MM.1S (cell line): ENCODE results near the gene KCNK10.

Experiments used
- EZH2 ChIP-seq: fragments of 300-600 bp; sonication (generic); optimal IDR thresholded peaks from 2 replicates; pipeline ENCODE3; 2017; ENCODE audit warnings: low read depth, mild to moderate bottlenecking, antibody characterized with exemption, low read length, mixed read lengths
- TF ChIP-seq, protein P1 (sequence below): fragments of 300-600 bp; sonication (generic); IDR thresholded peaks from 2 replicates; pipeline ENCODE4 v1.5.1; 2016; ENCODE audit warnings: antibody characterized with exemption, low read length, mixed read lengths

GRCh38 chr14:88218119-88218915 lies 104.8 kb downstream of the KCNK10 start:
- TF ChIP-seq, protein P1, sequence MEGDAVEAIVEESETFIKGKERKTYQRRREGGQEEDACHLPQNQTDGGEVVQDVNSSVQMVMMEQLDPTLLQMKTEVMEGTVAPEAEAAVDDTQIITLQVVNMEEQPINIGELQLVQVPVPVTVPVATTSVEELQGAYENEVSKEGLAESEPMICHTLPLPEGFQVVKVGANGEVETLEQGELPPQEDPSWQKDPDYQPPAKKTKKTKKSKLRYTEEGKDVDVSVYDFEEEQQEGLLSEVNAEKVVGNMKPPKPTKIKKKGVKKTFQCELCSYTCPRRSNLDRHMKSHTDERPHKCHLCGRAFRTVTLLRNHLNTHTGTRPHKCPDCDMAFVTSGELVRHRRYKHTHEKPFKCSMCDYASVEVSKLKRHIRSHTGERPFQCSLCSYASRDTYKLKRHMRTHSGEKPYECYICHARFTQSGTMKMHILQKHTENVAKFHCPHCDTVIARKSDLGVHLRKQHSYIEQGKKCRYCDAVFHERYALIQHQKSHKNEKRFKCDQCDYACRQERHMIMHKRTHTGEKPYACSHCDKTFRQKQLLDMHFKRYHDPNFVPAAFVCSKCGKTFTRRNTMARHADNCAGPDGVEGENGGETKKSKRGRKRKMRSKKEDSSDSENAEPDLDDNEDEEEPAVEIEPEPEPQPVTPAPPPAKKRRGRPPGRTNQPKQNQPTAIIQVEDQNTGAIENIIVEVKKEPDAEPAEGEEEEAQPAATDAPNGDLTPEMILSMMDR, result no peak
- no peak for TF ChIP-seq EZH2
